K562 (cell line): Measurements from ENCODE around the gene KIAA0825.

ENCODE experiments used
- BRD4 ChIP-seq: fragments of 200-600 bp; sonication (generic); IDR thresholded peaks from 2 replicates; pipeline ENCODE4 v1.6.1; 2017; ENCODE audit warnings: inconsistent platforms
- EP300 ChIP-seq: IDR thresholded peaks from 2 replicates; pipeline ENCODE4 v1.6.1; 2012; ENCODE audit warnings: low read length, improper control_type of control experiment
- MED1 ChIP-seq: sonication (generic); formaldehyde crosslinking; IDR thresholded peaks from 2 replicates; pipeline ENCODE4 v1.8.1; 2023; ENCODE audit warnings: missing genetic modification reagents, borderline replicate concordance
- POLR2AphosphoS2 ChIP-seq: IDR thresholded peaks from 2 replicates; pipeline ENCODE4 v1.6.1; 2012; ENCODE audit warnings: low read length, improper control_type of control experiment
- SREBF1 ChIP-seq: fragments of 150-350 bp; IDR thresholded peaks from 2 replicates; pipeline ENCODE4 v1.6.1; 2014; ENCODE audit warnings: antibody characterized with exemption, low read depth, low read length, borderline replicate concordance
- TF ChIP-seq, protein P1 (sequence below), 2 experiments: fragments of 450-650 bp in 1 of 2; sonication (generic) in 1 of 2; formaldehyde crosslinking in 1 of 2; IDR thresholded peaks in 1 of 2; conservative IDR thresholded peaks in 1 of 2; 2 replicates each; pipeline versions ENCODE4 v1.6.1 to v1.8.1; 2016 to 2023; ENCODE audit warnings: mild to moderate bottlenecking in 2 of 2, moderate library complexity in 2 of 2, inconsistent platforms in 1 of 2, missing genetic modification reagents in 1 of 2

DNA sequence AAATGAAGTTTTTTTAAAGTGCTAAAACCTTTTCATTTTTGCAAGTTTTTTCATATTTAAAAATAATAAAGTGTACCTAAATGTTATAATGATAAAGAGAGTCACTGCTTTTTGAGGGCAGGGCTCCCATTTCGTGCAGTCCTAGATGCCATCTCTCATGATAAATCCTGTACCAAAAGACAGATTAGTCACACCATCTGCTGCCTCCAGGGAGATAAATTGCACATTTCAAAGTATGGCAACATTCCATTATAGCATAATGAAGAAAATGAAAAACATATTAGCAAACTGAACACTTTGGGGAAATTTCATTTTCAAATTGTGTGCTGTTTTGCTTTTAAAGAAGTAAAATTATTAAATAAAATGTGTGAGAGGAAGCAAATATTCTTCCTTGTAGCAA, 257.2 kb downstream of the KIAA0825 start:
- TF ChIP-seq EP300 (no peak), MED1 (CRISPR knock-in tag) (no peak), BRD4 (no peak), SREBF1 (no peak), POLR2AphosphoS2 (no peak)
- TF ChIP-seq, protein P1, sequence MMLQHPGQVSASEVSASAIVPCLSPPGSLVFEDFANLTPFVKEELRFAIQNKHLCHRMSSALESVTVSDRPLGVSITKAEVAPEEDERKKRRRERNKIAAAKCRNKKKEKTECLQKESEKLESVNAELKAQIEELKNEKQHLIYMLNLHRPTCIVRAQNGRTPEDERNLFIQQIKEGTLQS (IDR thresholded peaks at IDR 0.05): no peak
- TF ChIP-seq, protein P1 (CRISPR knock-in tag; conservative IDR thresholded peaks at IDR 0.05): no peak
